Gastrocnemius medialis (tissue), 4 donors: Measurements from ENCODE around the gene ANKRD18B. TPM values are rescaled to one million over a fixed set of nuclear protein-coding genes. Genes with fewer than 3 reads are reported as not detected.
A peak's percentile ranks its signal among the peaks of the same experiment; 100 is the strongest.
"Not testable (repeated sequence)": the region's sequence is repeated elsewhere in the genome, so short reads cannot be mapped to it uniquely, and the experiment has no call there.

Experiments used
- ATAC-seq, 2 donors: fragments of 150-250 bp; one replicate each; pipeline ENCODE4 v1.9.1; 2016
- DNase-seq, 2 donors: peaks; one replicate each; pipeline ENCODE4 v3.0.0-alpha.2; 2019
- H3K27ac ChIP-seq, 4 donors: fragments of 200-600 bp; sonication (generic); 1 replicate in 1 of 4; 2 replicates in 3 of 4; pipeline ENCODE4 v1.5.1; 2016 to 2018; ENCODE audit warnings: mild to moderate bottlenecking in 2 of 4, moderate library complexity in 1 of 4
- H3K27me3 ChIP-seq, 3 donors: fragments of 200-600 bp; sonication (generic) in 2 of 3; 1 replicate in 1 of 3; 2 replicates in 2 of 3; pipeline versions ENCODE4 v1.5.1 to v1.6.0; 2016 to 2019; ENCODE audit warnings: mild to moderate bottlenecking in 1 of 3, moderate library complexity in 1 of 3
- H3K36me3 ChIP-seq, 2 donors: fragments of 200-600 bp; sonication (generic) in 1 of 2; one replicate each; pipeline ENCODE4 v1.5.1; 2017 to 2018
- H3K4me1 ChIP-seq, 2 donors: fragments of 200-600 bp; sonication (generic) in 1 of 2; one replicate each; pipeline ENCODE4 v1.5.1; 2016 to 2017; ENCODE audit warnings: mild to moderate bottlenecking in 2 of 2
- H3K4me3 ChIP-seq, 4 donors: fragments of 200-600 bp; sonication (generic) in 3 of 4; 1 replicate in 1 of 4; 2 replicates in 3 of 4; pipeline ENCODE4 v1.5.1; 2016 to 2019; ENCODE audit warnings: mild to moderate bottlenecking in 2 of 4
- H3K9me3 ChIP-seq, 3 donors: fragments of 200-600 bp; sonication (generic) in 2 of 3; 1 replicate in 1 of 3; 2 replicates in 2 of 3; pipeline ENCODE4 v1.5.1; 2016 to 2019
- CTCF ChIP-seq, 5 experiments: fragments of 450-650 bp in 3 of 5; fragments of 200-600 bp in 2 of 5; sonication (generic) in 2 of 5; IDR thresholded peaks in 4 of 5; conservative IDR thresholded peaks in 1 of 5; 1 replicate in 4 of 5; 2 replicates in 1 of 5; pipeline ENCODE4 v1.5.1; 2016 to 2019; ENCODE audit warnings: antibody characterized with exemption in 5 of 5, mild to moderate bottlenecking in 3 of 5, moderate library complexity in 3 of 5
- POLR2A ChIP-seq, 2 donors: fragments of 450-650 bp; IDR thresholded peaks; one replicate each; pipeline ENCODE4 v1.6.1; 2017; ENCODE audit warnings: antibody characterized with exemption in 2 of 2, mild to moderate bottlenecking in 2 of 2, moderate library complexity in 2 of 2
- in situ Hi-C, 4 donors: fragments of 200-750 bp; cut with MboI; loops; one replicate each; pipeline versions ENCODE4 v1.15.0 to v1.8.0; 2017; ENCODE audit warnings: low sequenced_read_pairs in 4 of 4
- intact Hi-C: fragments of 100-400 bp; cut with DNase I; formaldehyde crosslinking; loops from one replicate; pipeline ENCODE4 v1.15.1; 2023; ENCODE audit warnings: low total_unique reads
- total RNA-seq, 4 donors: library from RNA; depleted of rRNA; stranded (reverse); fragments of >200 nt; gene quantifications; one replicate each; pipeline versions ENCODE4 v1.1.0 to v1.2.3, GENCODE V29; 2016

ANKRD18B gene
- total RNA-seq, result 1 to 10 TPM in 1 of 4 donors, under 1 TPM in 1, not detected in 2; 0.22 to 3.9 TPM

DNA sequence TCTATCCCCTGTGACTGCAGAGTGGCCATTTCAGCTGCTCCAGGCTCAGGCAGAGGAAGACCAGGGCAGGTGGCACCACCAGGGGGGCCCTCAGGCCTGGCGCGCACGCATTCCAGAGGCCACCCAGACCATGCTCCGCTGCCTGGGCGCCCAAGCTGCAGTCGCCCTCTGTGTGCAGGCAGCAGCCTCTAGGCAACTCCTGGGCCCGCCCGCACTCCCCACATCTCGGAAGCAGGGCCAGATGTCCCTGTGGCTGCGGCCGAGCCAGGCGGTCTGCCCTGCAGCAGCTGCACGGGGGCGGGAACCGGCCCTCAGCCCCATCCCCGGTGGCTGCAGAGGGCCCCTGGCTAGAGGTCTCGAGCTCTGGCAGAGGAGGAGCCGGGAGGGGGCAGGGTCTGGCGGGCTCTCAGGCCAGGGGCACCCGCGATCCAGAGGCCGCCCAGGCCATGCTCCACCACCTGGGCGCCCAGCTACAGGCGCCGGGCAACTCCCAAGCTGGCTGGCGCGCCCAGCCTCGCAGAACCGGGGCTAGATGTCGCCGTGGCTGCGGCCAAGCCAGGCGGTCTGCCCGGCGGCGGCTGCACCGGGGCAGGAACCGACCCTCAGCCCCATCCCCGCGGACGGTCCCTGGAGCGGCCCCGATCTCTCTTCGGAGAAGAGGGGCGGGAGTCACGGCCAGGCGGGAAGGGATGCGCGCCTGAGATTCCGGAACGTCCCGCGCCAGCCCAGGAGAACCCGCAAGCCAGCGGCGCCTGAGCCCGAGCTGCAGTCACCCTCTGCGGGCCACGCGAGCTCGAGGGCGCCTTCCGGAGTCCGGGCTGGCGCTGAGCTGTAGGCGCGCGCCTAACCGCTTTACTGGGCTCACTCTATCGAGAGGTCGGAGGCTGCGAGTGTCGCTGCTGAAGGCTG is at the start of gene ANKRD18B:
Gene ANKRD18B (plus strand): TSS at position 855 of the 909 bp plus-strand sequence. CDS start 239 bp downstream, outside the sequence.
- ATAC-seq, result peak in 1 of 2 donors; percentile 65
- peaks cover 0 to 47% (median 32%) of the 10 kb centered on the region in 3 donors for H3K27me3 ChIP-seq

GRCh38 chr9:33475357-33475756 is 48.7 kb upstream of the ANKRD18B start:
- Histone ChIP-seq H3K27ac (no peak overlapping the region), H3K4me1 (peaks cover 11 to 12% of the 10 kb centered on the region in 2 donors), H3K27me3 (no peaks in the 10 kb centered on the region), H3K4me3 (no peak overlapping the region), H3K36me3 (peaks cover 0 to 19% of the 10 kb centered on the region in 2 donors), H3K9me3 (no peaks in the 10 kb centered on the region)
- in situ Hi-C loops, result loop anchor here in 1 of 4 donors (10.0 kb wide), 1 partner anchor 181 kb away; the partner anchor contains the start of gene NFX1
- DNase-seq, result no peak
- TF ChIP-seq POLR2A (IDR thresholded peaks at IDR 0.05), result no peak
- no peak for TF ChIP-seq CTCF (IDR thresholded peaks at IDR 0.05 in 4 of 5, conservative IDR thresholded peaks at IDR 0.05 in 1 of 5)
- ATAC-seq, result no peak
- intact Hi-C loops, result no loop called here

More for the DNA sequence above, at the start of gene ANKRD18B:
- DNase-seq, result peak in 1 of 2 donors; percentile 19
- Histone ChIP-seq H3K4me3 (peak within 1 kb of the TSS; percentile 42 to 63 (median 52)), H3K27ac (peak within 1 kb of the TSS in 1 of 4 donors; percentile 47)
- intact Hi-C loops, in situ Hi-C loops, H3K9me3 ChIP-seq, H3K4me1 ChIP-seq, H3K36me3 ChIP-seq: not testable (repeated sequence)
- TF ChIP-seq CTCF (IDR thresholded peaks at IDR 0.05 in 4 of 5, conservative IDR thresholded peaks at IDR 0.05 in 1 of 5), result peak in 1 of 5 experiments; percentile 47

DNA sequence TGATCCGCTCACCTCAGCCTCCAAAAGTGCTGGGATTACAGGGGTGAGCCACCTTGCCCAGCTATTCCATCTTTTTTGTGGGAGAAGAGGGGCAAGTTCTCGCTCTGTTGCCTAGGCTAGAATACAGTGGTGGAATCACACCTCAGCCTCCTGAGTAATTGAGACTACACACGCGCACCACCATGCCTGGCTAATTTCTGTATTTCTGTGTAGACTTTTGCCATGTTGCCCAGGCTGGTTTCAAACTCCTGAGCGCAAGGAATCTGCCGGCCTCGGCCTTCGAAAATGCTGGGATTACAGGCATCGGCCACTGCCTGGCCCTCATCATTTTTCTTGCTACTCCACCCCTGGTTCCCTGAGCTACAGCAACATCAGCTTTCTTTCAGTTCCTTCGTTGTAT is 47.5 kb upstream of the ANKRD18B start:
- TF ChIP-seq CTCF (IDR thresholded peaks at IDR 0.05 in 4 of 5, conservative IDR thresholded peaks at IDR 0.05 in 1 of 5) (no peak), POLR2A (IDR thresholded peaks at IDR 0.05) (no peak)
- H3K9me3 ChIP-seq, result no peaks in the 10 kb centered on the region
- ATAC-seq (no peak), DNase-seq (no peak)
- no peaks in the 10 kb centered on the region for H3K27me3 ChIP-seq
- H3K4me1 ChIP-seq, result peaks cover 11 to 12% of the 10 kb centered on the region in 2 donors
- intact Hi-C loops (no loop called here), in situ Hi-C loops (loop anchor here in 1 of 4 donors (10.0 kb wide), 1 partner anchor 182 kb away; the partner anchor contains the start of gene NFX1)
- no peak overlapping the region for H3K4me3 ChIP-seq
- H3K36me3 ChIP-seq, result peaks cover 0 to 8% of the 10 kb centered on the region in 2 donors
- H3K27ac ChIP-seq, result no peak overlapping the region

- in situ Hi-C loops, result no loop called here
These were observed 43.9 kb upstream of the ANKRD18B start for GRCh38 chr9:33480106-33480505.

More at GRCh38 chr9:33480106-33480505, 43.9 kb upstream of the ANKRD18B start:
- TF ChIP-seq CTCF (IDR thresholded peaks at IDR 0.05 in 4 of 5, conservative IDR thresholded peaks at IDR 0.05 in 1 of 5) (no peak), POLR2A (IDR thresholded peaks at IDR 0.05) (no peak)
- Histone ChIP-seq H3K4me3 (no peak overlapping the region), H3K4me1 (no peaks in the 10 kb centered on the region), H3K27ac (no peak overlapping the region), H3K36me3 (no peaks in the 10 kb centered on the region), H3K27me3 (no peaks in the 10 kb centered on the region), H3K9me3 (no peaks in the 10 kb centered on the region)
- intact Hi-C loops, result no loop called here
- ATAC-seq, result no peak
- DNase-seq, result no peak
